Neural progenitor cell (in vitro differentiated cells): ENCODE results near the gene BIRC6.

Experiments used
- EZH2 ChIP-seq: fragments of 200-600 bp; sonication (generic); IDR thresholded peaks from 2 replicates; pipeline ENCODE4 v1.6.1; 2017; ENCODE audit warnings: antibody characterized with exemption, mild to moderate bottlenecking, moderate library complexity
- EZH2phosphoT487 ChIP-seq: fragments of 200-600 bp; sonication (generic); IDR thresholded peaks from 2 replicates; pipeline ENCODE4 v1.6.1; 2017; ENCODE audit warnings: antibody characterized with exemption
- TF ChIP-seq, protein P1 (sequence below): fragments of 200-600 bp; sonication (generic); IDR thresholded peaks from 2 replicates; pipeline ENCODE4 v1.5.1; 2017; ENCODE audit warnings: antibody characterized with exemption, mild to moderate bottlenecking

DNA sequence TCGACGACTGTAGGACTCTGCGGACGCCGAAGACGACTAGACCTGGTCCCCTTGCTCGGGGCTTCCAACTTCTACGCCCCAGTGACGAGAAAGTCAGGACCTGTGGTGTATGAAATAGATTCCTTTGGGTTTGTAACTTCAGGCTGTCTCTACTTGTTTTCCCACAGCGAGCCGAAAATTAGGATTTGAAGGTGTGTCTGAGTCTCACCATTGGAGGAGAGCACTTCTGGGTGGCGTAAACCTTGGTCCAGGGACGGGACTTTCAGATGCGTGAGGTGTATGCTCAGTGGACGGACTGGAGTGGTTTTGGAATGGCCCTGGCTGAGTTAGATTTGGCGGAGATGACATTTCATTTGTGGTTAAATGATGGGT, 1.3 kb downstream of the BIRC6 start:
- TF ChIP-seq EZH2, result no peak
- no peak for TF ChIP-seq EZH2phosphoT487
- TF ChIP-seq, protein P1, sequence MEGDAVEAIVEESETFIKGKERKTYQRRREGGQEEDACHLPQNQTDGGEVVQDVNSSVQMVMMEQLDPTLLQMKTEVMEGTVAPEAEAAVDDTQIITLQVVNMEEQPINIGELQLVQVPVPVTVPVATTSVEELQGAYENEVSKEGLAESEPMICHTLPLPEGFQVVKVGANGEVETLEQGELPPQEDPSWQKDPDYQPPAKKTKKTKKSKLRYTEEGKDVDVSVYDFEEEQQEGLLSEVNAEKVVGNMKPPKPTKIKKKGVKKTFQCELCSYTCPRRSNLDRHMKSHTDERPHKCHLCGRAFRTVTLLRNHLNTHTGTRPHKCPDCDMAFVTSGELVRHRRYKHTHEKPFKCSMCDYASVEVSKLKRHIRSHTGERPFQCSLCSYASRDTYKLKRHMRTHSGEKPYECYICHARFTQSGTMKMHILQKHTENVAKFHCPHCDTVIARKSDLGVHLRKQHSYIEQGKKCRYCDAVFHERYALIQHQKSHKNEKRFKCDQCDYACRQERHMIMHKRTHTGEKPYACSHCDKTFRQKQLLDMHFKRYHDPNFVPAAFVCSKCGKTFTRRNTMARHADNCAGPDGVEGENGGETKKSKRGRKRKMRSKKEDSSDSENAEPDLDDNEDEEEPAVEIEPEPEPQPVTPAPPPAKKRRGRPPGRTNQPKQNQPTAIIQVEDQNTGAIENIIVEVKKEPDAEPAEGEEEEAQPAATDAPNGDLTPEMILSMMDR, result no peak
